PC-3 (cell line): ENCODE results near the gene DEK.

Source experiments
- EZH2phosphoT487 ChIP-seq: fragments of 300-600 bp; sonication (generic); IDR thresholded peaks from 2 replicates; pipeline ENCODE4 v1.6.1; 2018; ENCODE audit warnings: mild to moderate bottlenecking, antibody characterized with exemption, low read length, borderline replicate concordance
- TF ChIP-seq, protein P1 (sequence below): fragments of 300-600 bp; sonication (generic); conservative IDR thresholded peaks from 2 replicates; pipeline ENCODE4 v1.5.1; 2017; ENCODE audit warnings: antibody characterized with exemption, low read depth, mild to moderate bottlenecking, low read length

- TF ChIP-seq, protein P1, sequence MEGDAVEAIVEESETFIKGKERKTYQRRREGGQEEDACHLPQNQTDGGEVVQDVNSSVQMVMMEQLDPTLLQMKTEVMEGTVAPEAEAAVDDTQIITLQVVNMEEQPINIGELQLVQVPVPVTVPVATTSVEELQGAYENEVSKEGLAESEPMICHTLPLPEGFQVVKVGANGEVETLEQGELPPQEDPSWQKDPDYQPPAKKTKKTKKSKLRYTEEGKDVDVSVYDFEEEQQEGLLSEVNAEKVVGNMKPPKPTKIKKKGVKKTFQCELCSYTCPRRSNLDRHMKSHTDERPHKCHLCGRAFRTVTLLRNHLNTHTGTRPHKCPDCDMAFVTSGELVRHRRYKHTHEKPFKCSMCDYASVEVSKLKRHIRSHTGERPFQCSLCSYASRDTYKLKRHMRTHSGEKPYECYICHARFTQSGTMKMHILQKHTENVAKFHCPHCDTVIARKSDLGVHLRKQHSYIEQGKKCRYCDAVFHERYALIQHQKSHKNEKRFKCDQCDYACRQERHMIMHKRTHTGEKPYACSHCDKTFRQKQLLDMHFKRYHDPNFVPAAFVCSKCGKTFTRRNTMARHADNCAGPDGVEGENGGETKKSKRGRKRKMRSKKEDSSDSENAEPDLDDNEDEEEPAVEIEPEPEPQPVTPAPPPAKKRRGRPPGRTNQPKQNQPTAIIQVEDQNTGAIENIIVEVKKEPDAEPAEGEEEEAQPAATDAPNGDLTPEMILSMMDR = no peak
- no peak for TF ChIP-seq EZH2phosphoT487
Observed at GRCh38 chr6:18265787-18266522, 1.6 kb upstream of the DEK start.
